Stimulated activated CD8-positive, alpha-beta memory T cell treated with anti-CD3 and anti-CD28 coated beads, Interleukin-12 subunit alpha, Interleukin-12 subunit beta, amount 100 ng/mL, for 24 hours (primary cell): ENCODE data around the gene TNFRSF13B.
"Not testable (repeated sequence)": the region's sequence is repeated elsewhere in the genome, so short reads cannot be mapped to it uniquely, and the experiment has no call there.

Source experiments
- DNase-seq: peaks from one replicate; pipeline ENCODE4 v3.0.0-alpha.2; 2020; ENCODE audit errors: extremely low read depth

The TNFRSF13B gene

DNA sequence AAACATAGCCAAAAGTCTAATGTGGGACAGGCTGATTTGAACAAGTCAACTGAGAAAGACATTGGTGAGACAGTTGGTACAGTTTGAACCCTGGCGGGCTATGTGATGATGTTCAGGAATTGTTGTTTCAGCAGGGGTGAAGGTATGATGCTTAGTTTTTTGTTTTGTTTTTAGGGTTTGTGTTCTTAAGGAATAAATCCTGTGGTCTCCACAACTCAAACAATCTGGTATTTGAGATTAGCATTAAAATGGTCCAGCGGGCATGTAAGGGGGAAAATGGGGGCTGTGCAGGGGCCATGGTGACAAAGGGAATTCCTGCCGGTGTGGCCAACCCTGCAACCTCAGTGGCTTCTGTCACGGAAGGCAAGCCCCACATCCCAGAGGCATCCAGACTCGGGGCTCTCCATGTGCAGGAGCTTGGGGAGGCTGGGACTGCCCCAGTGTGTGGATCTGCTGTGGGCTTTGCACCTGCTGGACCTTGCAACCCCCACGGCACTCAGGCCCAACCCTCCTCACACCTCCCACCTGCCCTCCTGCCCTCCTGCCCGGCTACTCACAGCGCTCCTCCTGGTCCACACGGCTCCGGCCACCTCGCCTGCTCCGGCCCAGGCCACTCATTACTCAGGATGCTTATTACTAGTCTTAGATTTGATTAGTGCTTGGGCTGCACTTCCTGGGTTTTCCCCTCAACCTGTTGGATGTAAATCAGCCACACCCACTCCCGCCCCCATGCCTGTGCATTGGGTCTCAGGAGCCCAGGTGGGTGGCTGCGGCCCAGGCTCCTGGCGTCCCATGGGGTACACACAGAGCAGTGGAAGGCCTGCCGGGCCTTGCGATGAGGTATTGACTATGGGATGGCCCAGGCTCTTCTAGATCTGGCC, at the start of gene TNFRSF13B:
Gene TNFRSF13B (minus strand): TSS at position 661 of the 881 bp plus-strand sequence. CDS start 43 bp downstream, at position 618.
- DNase-seq: no peak

GRCh38 chr17:17021194-17021863, 49.4 kb upstream of the TNFRSF13B start:
- no peak for DNase-seq

GRCh38 chr17:17020821-17021193, 48.9 kb upstream of the TNFRSF13B start:
- DNase-seq: no peak

DNA sequence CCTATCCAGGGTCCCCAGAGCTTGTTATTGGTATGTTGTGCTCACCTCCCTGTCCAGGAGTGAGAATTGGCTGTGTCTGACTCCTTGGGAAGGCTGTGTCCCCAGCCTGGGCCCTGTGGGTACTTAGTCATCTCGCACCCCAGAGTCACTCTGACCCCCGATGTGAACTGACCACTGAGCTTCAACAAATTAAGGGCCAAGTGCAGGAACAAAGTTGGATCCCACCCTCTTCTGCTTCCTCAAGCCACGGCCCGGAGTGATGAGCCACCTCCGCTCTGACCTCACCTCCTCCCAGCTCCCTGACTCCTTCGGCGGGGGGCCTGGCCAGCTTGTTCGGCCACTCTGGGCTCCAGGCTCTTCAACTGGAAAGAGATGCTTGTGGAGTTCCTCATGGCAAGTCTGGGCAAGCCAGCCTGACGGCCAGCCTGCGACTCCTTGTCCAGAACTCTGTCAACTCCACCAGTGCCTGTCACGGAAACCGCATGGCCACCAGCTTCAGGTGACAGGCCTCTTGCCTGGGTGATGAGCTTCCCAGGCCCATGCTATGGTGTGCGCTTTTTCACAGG, 48.1 kb upstream of the TNFRSF13B start:
- no peak for DNase-seq

- no peak for DNase-seq
Measured at GRCh38 chr17:17019430-17019762, 47.5 kb upstream of the TNFRSF13B start.

DNA sequence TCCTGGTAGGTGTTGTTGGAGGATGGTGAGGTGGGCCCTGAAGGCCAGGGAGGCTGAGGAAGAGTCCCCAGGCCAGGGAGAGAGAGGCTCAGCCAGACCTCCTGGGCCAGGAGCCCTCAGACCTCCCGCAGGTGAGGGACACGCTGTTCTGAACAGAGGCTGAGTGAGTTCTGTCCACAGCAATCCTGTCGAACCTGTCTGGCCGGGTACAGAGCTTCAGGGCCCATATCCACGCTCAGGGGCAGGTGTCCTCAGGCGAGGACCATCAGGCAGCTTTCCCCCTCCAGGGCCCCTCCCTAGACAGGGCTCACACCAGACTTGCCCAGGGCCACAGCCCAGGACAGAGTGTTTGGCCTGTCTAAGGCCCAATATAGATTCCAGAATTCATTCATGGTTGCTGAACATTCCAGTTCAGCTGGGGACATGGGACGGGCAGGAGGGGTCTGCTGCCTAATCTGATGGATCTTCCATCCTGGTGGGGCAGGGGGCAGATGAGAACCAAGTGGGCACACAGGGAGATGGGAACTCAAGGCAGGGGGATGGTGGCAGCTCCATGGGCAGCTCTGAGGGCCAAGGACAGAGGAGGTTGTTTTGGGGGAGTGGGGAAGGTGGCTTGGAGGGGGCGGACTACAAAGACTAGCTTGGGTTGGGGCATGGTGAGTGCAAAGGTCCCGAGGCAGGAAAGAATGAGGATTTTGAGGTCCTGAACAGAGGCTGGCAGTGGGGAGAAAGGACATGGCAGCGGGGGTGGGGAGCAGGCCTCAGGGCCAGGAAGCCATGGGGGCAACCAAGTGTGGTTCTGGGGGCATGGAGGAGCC, 46.9 kb upstream of the TNFRSF13B start:
- no peak for DNase-seq

GRCh38 chr17:17018021-17018441, 46.1 kb upstream of the TNFRSF13B start:
- no peak for DNase-seq

GRCh38 chr17:17017343-17018014, 45.6 kb upstream of the TNFRSF13B start:
- no peak for DNase-seq

DNA sequence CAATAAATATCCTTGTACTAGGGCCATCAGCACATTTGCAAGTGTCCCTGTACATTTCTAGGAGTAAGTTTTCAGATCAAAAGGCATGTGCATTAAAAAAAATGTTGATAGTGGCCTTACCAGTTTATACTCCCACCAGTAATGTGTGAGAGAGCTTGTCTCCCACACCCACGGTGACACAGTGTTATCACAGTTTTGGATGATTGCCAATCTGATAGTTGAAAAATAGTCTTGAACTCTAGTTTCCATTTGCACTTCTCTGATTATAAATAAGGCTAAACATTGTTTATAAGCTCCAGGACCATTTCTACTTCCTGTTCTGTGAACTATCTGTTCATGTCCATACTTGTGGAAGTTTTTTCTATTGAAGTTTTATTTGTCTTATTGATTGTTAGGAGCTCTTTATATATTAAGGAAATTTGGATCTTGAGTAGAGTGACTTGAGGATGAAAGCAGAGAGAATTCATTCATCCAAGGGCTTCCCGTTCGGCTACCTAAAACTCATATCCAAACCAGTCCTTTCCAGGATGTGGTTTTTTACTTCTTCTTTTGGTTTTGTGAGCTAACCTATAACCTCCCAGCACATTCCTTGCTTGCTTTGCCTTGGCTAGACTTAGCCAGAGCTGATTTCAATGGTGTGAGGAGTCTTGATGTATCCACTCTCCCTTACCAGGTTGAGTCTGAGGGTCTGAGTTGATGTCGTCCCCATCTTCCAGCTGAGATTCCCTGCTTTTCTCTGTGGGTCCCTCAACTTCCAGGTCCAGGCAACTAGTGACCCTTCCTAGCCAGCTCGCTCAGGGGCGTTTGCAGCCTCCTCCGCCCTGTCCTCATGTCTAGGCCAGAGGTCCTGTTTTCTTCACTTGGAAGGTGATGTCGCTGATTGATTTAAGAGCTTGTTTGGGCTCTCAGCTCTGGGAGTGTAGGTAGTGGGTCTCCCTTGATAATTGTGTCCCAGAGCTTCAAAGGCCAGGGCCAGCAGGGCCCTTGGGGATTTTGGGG, 44.6 kb upstream of the TNFRSF13B start:
- DNase-seq: not testable (repeated sequence)

GRCh38 chr17:17015230-17015629, 43.3 kb upstream of the TNFRSF13B start:
- no peak for DNase-seq

- DNase-seq: not testable (repeated sequence)
Measured at GRCh38 chr17:17014748-17015124, 42.8 kb upstream of the TNFRSF13B start.

DNA sequence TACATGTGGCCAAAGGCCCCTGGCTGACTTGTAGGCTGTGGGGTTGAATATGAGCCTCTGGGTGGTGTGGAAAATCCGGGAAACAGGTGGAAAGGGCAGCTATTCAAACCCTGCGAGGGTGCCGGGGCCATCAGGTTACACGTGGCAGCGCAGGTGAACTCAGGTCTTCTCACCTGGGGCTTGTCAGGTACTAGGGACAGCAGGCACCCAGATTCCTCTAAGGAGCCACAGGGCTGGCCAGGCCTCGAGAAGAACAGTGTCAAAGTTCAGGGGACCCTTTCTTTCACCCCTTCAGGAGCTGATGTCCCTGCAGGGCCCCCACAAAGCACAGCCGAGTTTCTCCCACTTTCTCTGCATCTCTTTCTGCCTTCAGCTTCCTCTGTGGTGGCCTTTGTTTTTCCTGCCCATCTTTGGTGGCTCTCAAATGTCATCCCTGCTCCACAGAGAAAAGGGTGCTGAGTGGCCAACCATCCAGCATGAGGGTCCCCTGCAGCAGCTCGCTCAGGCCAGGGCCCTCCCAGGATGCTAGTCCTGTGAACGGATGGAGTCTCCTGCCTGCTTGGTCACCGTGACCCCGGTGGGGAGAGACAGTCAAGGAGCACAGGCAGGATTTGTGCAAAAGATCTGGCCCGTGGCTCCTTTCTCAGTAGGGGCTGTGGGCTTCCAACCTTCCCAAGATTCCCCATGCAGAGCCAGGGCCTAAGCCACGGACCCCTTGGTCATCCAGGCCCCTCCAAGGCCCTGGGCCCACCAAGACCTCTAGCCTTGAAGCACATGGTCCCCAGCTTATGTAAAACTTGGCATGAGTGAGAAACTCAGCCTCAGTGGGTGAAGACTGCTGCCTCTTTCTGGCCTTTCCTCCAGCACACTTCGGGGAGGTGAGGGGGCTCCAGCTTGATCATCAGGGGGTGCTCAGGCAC, 42.2 kb upstream of the TNFRSF13B start:
- DNase-seq: not testable (repeated sequence)

DNA sequence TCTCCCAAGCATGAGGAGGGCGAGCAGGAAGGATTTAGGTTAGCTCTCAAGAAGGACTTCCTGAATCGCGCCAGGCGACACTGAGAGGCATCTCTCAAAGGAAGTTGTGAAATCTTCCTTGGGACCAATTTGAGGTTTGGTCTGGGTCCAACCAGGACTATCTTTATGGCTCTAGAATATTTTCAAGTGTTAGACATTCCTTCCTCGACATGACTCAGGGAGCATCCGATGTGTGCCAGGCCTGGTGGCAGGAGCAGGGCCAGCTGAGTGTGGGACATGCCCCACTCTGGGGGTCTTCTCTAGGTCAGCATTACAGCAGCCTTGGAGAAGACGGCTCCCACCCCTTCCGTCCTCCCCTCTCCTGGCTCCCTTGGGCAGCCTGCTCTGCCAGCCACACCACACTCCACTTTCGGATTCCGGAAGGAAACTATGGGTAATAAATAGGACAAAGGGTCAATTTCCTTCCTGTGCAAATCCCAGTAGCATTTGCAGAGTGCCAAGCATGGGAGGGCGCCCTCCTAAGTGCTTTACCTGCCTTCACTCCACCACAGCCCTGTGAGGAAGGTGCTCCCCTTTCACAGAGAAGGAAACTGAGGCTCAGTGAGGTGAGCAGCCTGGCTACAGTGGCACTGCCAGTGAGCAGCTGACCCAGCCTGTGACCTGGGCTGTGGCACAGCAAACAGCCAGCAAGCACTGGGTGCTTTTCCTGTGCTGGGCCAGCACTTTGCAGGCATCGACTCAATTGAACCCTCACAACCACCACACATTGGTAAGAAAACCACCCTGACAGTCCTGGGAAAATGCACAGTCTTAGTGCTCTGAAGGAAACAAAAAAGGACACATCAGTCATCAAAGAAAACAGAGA, 39.4 kb upstream of the TNFRSF13B start:
- not testable (repeated sequence) for DNase-seq

DNA sequence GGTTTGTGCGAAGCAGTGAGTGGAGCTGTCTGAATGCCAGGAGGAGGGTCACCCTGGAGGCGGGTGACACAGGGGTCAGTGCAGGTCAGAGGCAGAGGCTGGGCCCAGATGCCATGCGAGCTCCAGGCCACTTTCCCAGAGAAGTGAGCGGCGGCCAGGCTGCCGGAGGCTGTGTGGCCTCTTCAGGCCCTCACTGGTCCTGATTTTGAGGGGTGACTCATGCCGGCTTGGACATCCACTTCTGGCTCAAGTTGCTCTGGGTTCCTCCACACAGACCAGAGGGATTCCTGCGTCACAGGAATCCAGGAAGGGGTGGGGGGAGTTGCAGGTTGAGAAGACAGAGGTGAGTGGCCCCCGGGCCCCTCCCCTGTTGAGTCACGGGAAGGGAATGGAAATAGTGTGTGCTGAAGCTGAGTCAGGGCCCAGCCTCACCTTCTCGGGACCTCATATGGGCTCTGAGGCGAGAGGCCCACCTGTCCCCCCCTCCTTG, 38.7 kb upstream of the TNFRSF13B start:
- DNase-seq: not testable (repeated sequence)

GRCh38 chr17:17009972-17010371, 38.1 kb upstream of the TNFRSF13B start:
- not testable (repeated sequence) for DNase-seq

DNA sequence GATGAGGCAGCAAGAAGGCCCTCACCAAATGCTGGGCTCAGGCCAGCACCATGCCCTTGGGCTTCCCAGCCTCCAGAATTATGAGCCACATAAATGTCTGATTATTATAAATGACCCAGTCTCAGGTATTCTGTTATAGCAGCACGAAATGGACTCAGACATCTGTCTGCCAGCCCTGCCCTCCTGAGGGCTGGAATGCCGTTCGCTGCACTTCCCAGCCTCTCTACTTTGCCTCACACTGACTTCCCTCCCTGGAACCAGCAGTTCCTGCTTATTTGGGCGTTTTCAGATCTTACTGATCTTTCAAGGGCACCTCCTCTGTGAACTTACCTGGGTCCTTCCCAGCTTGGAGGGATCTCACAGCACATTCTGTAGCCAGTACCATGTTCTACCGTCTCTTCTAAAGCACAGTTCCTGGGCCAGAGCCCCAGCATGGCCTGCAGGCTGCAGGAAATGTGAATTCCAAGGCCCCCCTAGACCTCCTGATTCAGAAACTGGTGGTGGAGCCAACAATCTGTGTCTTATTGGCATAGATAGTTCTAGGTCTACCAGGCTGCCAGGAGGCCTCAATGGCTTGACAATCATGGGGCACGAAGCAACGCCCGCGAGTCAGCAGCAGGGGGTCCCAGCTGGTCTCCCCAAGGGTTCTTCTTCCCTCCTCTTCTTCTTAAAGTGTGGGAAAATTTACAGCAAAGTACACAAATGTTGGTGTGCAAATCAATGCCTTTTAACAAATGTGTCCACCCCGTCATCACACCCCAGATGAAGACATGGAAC, 36.9 kb upstream of the TNFRSF13B start:
- not testable (repeated sequence) for DNase-seq

GRCh38 chr17:17007891-17008290, 36.0 kb upstream of the TNFRSF13B start:
- not testable (repeated sequence) for DNase-seq
